Natural killer cell treated with Interleukin-12 subunit alpha and Interleukin-12 subunit beta and Interleukin-15 and Interleukin-18, amount 100 ng/mL, for 72 hours (primary cell): ENCODE data around the gene PLEKHA7. TPM values are rescaled to one million over a fixed set of nuclear protein-coding genes. Genes with fewer than 3 reads are reported as not detected.
A peak's percentile ranks its signal among the peaks of the same experiment; 100 is the strongest.

ENCODE experiments used
- ATAC-seq, 2 donors: fragments of 150-1000 bp; cut with Tn5 transposase in 1 of 2; sonication (Bioruptor Pico), chemical (Tn5 transposase) in 1 of 2; 2 replicates each; pipeline ENCODE4 v1.10.0; 2021
- DNase-seq: peaks from one replicate; pipeline ENCODE4 v3.0.0; 2022; ENCODE audit warnings: low spot score
- H3K27ac Mint-ChIP-seq, 2 donors: 1 replicate in 1 of 2; 2 replicates in 1 of 2; pipeline ENCODE4 v1.8.0; 2022; ENCODE audit warnings: mixed read lengths in 2 of 2, mild to moderate bottlenecking in 1 of 2, moderate library complexity in 1 of 2
- H3K27me3 Mint-ChIP-seq, 2 donors: 1 replicate in 1 of 2; 2 replicates in 1 of 2; pipeline ENCODE4 v1.8.0; 2022; ENCODE audit warnings: mixed read lengths in 2 of 2
- H3K36me3 Mint-ChIP-seq: one replicate; pipeline ENCODE4 v1.8.0; 2022; ENCODE audit warnings: mixed read lengths
- H3K4me1 Mint-ChIP-seq, 2 donors: 1 replicate in 1 of 2; 2 replicates in 1 of 2; pipeline ENCODE4 v1.8.0; 2022; ENCODE audit warnings: low read depth in 2 of 2, mixed read lengths in 2 of 2, mild to moderate bottlenecking in 1 of 2
- H3K4me3 Mint-ChIP-seq: one replicate; pipeline ENCODE4 v1.8.0; 2022; ENCODE audit warnings: mixed read lengths
- H3K9me3 Mint-ChIP-seq: 2 replicates; pipeline ENCODE4 v1.8.0; 2022; ENCODE audit warnings: mixed read lengths
- total RNA-seq, 2 donors: library from RNA; stranded (reverse); gene quantifications; one replicate each; pipeline ENCODE4 v1.2.3, GENCODE V29; 2022

Gene PLEKHA7
- total RNA-seq, 2 donors from 2014 or later: 0.10 to 0.84 TPM

- Mint-ChIP-seq H3K27ac (no peak overlapping the region), H3K4me1 (no peaks in the 10 kb centered on the region), H3K4me3 (no peak overlapping the region), H3K36me3 (no peaks in the 10 kb centered on the region), H3K9me3 (no peaks in the 10 kb centered on the region), H3K27me3 (peaks cover 3 to 8% of the 10 kb centered on the region in 2 donors)
- no peak for ATAC-seq
- DNase-seq: no peak
These were observed 195.9 kb downstream of the PLEKHA7 start for GRCh38 chr11:16818284-16818683.

GRCh38 chr11:16817351-16817750 is 196.9 kb downstream of the PLEKHA7 start:
- no peaks in the 10 kb centered on the region for H3K4me1 Mint-ChIP-seq
- ATAC-seq (no peak), DNase-seq (no peak)
- H3K4me3 Mint-ChIP-seq: no peak overlapping the region
- no peaks in the 10 kb centered on the region for H3K36me3 Mint-ChIP-seq
- no peaks in the 10 kb centered on the region for H3K9me3 Mint-ChIP-seq
- no peak overlapping the region for H3K27ac Mint-ChIP-seq
- H3K27me3 Mint-ChIP-seq: peaks cover 3 to 6% of the 10 kb centered on the region in 2 donors

GRCh38 chr11:16816358-16817270 is 197.6 kb downstream of the PLEKHA7 start:
- ATAC-seq: peak in 1 of 2 donors; percentile 12
- Mint-ChIP-seq H3K36me3 (no peaks in the 10 kb centered on the region), H3K27ac (no peak overlapping the region), H3K27me3 (peaks cover 3 to 6% of the 10 kb centered on the region in 2 donors), H3K4me3 (no peak overlapping the region), H3K9me3 (no peaks in the 10 kb centered on the region), H3K4me1 (no peaks in the 10 kb centered on the region)
- no peak for DNase-seq

DNA sequence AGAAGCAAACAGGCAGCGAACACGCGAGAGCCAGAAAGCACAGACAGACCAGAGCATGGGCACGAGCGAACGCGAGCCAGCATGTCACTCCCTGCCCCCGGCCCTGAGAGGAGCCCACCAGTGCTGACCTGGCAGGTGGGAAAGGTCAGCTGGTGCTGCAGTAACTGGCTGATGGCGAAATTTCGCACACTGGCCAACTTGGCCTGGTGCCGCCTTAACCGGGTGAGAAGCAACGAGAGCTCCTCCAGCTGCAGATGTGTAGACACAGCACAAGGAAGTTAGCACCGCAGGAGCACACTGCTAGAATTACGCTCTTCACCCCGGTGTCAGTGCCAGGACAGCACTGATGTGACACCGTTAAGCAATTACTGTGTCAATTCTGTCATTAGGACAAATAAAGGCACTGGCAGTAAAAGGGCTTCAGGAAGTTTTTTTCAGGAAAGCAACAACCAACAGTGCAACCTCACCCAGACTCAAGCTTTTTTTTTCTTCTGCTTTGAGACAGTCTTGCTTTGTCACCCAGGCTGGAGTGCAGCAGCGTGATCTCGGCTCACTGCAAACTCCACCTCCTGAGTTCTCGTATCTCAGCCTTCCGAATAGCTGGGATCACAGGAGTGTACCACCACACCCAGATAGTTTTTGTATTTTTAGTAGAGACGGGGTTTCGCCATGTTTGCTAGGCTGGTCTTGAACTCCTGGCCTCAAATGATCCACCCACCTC is 199.0 kb downstream of the PLEKHA7 start:
- no peaks in the 10 kb centered on the region for H3K9me3 Mint-ChIP-seq

GRCh38 chr11:16814410-16815046 is 199.7 kb downstream of the PLEKHA7 start:
- Mint-ChIP-seq H3K9me3 (no peaks in the 10 kb centered on the region), H3K27me3 (peaks cover 0 to 1% of the 10 kb centered on the region in 2 donors), H3K36me3 (no peaks in the 10 kb centered on the region), H3K4me3 (no peak overlapping the region), H3K27ac (no peak overlapping the region), H3K4me1 (no peaks in the 10 kb centered on the region)
- ATAC-seq (peak in 1 of 2 donors; percentile 19), DNase-seq (no peak)

More for the DNA sequence above, 199.0 kb downstream of the PLEKHA7 start:
- no peak overlapping the region for H3K27ac Mint-ChIP-seq
- ATAC-seq (no peak), DNase-seq (no peak)
- peaks cover 0 to 3% of the 10 kb centered on the region in 2 donors for H3K27me3 Mint-ChIP-seq
- no peaks in the 10 kb centered on the region for H3K4me1 Mint-ChIP-seq
- no peaks in the 10 kb centered on the region for H3K36me3 Mint-ChIP-seq
- H3K4me3 Mint-ChIP-seq: no peak overlapping the region

- Mint-ChIP-seq H3K36me3 (no peaks in the 10 kb centered on the region), H3K4me3 (no peak overlapping the region)
These were observed 201.1 kb downstream of the PLEKHA7 start for GRCh38 chr11:16813126-16813525.

GRCh38 chr11:16812274-16812673 is 201.9 kb downstream of the PLEKHA7 start:
- no peak for ATAC-seq
- H3K36me3 Mint-ChIP-seq: no peaks in the 10 kb centered on the region
- DNase-seq: no peak
- H3K9me3 Mint-ChIP-seq: no peaks in the 10 kb centered on the region
- H3K4me1 Mint-ChIP-seq: no peaks in the 10 kb centered on the region
- no peak overlapping the region for H3K4me3 Mint-ChIP-seq
- H3K27ac Mint-ChIP-seq: no peak overlapping the region
- H3K27me3 Mint-ChIP-seq: no peaks in the 10 kb centered on the region

More at GRCh38 chr11:16813126-16813525, 201.1 kb downstream of the PLEKHA7 start:
- Mint-ChIP-seq H3K9me3 (no peaks in the 10 kb centered on the region), H3K27me3 (no peaks in the 10 kb centered on the region), H3K4me1 (no peaks in the 10 kb centered on the region), H3K27ac (no peak overlapping the region)
- no peak for ATAC-seq
- DNase-seq: no peak

DNA sequence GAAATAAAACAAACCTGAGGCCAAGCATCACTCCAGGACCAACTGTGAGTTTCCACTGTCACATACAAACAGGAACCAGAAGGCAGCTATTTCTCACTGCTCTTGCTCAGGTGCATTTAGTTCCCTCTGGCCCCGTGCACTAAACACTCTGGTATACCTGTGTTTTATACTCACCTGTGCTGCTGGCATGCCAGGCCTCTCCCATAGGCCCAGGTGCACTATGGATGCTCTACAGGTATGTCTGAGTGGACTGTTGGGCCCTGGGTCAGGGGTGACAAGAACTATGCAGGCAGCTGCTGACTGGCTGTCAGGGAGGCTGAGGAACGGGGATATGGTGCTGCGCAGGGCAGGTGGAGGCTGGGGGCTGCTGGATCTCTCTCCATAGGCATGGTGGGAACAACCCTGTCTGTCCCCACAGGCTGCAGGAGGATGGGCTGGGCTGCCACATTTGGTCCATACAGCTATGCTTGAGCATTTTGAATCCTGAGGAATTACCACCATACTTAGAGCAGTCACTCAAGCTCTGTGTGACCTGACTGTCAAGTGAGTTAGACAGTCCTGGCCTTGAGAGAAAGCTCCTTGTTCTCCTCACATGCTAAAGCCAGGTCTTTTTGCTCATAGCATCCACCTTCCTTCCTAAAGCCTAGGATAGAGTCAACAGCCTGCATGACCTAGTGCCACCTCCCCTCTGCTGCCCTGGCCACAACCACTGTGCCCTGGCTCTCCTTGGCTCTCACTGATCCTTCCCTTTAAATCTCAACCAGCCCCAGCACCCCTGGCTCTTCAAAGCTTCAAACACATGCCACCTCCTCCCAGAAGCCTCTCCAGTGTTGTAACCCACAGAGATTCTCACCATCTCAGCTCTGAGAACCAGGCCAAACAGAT is 202.8 kb downstream of the PLEKHA7 start:
- Mint-ChIP-seq H3K27me3 (peaks cover 0 to 3% of the 10 kb centered on the region in 2 donors), H3K36me3 (no peaks in the 10 kb centered on the region), H3K9me3 (no peaks in the 10 kb centered on the region), H3K4me1 (no peaks in the 10 kb centered on the region), H3K4me3 (no peak overlapping the region), H3K27ac (no peak overlapping the region)
- DNase-seq: no peak
- peak in 1 of 2 donors; percentile 34 for ATAC-seq

GRCh38 chr11:16809886-16810668 is 204.1 kb downstream of the PLEKHA7 start:
- no peak overlapping the region for H3K27ac Mint-ChIP-seq
- no peaks in the 10 kb centered on the region for H3K36me3 Mint-ChIP-seq
- H3K4me3 Mint-ChIP-seq: no peak overlapping the region
- H3K4me1 Mint-ChIP-seq: no peaks in the 10 kb centered on the region
- peaks cover 0 to 3% of the 10 kb centered on the region in 2 donors for H3K27me3 Mint-ChIP-seq
- no peak for DNase-seq
- no peak for ATAC-seq
- H3K9me3 Mint-ChIP-seq: no peaks in the 10 kb centered on the region

DNA sequence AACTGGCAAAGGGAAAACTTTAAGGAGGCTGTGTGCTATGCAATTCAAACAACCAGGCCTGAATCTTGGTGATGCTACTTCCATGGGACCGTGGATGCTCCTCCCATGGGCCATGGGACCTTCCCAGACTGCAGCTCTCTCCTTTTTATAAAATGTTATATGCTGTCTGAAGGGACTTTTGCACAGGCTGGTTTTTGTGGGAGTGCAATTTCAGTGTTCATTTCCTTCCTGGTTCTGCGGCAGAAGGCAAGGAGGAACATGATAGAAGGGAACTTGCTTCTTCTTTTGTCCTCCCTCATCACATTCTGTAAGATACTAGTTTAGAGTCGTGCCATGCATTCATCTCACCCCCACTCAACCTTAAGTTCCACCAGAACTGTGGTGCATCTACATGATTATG is 206.9 kb downstream of the PLEKHA7 start:
- DNase-seq (no peak), ATAC-seq (no peak)
- Mint-ChIP-seq H3K4me1 (no peaks in the 10 kb centered on the region), H3K9me3 (no peaks in the 10 kb centered on the region), H3K36me3 (no peaks in the 10 kb centered on the region), H3K27me3 (peaks cover 0 to 6% of the 10 kb centered on the region in 2 donors), H3K4me3 (no peak overlapping the region), H3K27ac (no peak overlapping the region)

DNA sequence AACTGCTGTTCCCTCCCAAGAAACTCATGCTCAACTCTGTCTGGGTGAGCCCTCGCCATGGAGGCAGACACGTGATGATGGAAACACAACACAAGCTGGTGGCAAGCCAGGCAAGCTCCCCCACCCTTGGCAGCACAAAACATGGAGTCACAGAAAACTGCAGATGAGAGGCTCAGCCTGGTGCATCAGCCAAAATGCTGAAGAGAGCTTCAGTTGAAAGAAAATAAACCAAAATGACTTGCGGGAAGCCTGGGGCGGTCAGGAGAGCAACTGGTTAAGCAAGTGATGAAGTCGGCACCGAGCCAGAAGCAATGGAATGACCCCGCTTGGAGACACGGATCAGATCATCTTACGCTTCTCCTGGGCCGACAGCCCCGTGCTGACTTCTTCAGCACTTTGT is 207.4 kb downstream of the PLEKHA7 start:
- DNase-seq (no peak), ATAC-seq (no peak)
- Mint-ChIP-seq H3K4me3 (no peak overlapping the region), H3K4me1 (no peaks in the 10 kb centered on the region), H3K27me3 (peaks cover 0 to 6% of the 10 kb centered on the region in 2 donors), H3K9me3 (no peaks in the 10 kb centered on the region), H3K36me3 (no peaks in the 10 kb centered on the region), H3K27ac (no peak overlapping the region)

GRCh38 chr11:16805938-16806337 is 208.3 kb downstream of the PLEKHA7 start:
- peaks cover 0 to 6% of the 10 kb centered on the region in 2 donors for H3K27me3 Mint-ChIP-seq
- H3K9me3 Mint-ChIP-seq: no peaks in the 10 kb centered on the region
- ATAC-seq (no peak), DNase-seq (no peak)
- no peaks in the 10 kb centered on the region for H3K4me1 Mint-ChIP-seq
- no peaks in the 10 kb centered on the region for H3K36me3 Mint-ChIP-seq
- no peak overlapping the region for H3K4me3 Mint-ChIP-seq
- no peak overlapping the region for H3K27ac Mint-ChIP-seq
